Right lobe of liver (tissue), 6 donors: ENCODE data around the gene AP2M1. TPM values are rescaled to one million over a fixed set of nuclear protein-coding genes. Genes with fewer than 3 reads are reported as not detected.

ENCODE experiments used
- ATAC-seq, 4 donors: fragments of 200-7000 bp; cut with Tn5 transposase; one replicate each; pipeline ENCODE4 v1.9.1; 2020; ENCODE audit warnings: mild to moderate bottlenecking in 4 of 4, moderate library complexity in 4 of 4
- DNase-seq, 3 donors: peaks; one replicate each; pipeline ENCODE4 v3.0.0-alpha.2; 2020
- H3K27ac ChIP-seq, 3 donors: fragments of 200-600 bp; one replicate each; pipeline ENCODE4 v1.8.0; 2022
- H3K27me3 ChIP-seq, 2 donors: fragments of 200-600 bp; one replicate each; pipeline ENCODE4 v1.8.0; 2022
- H3K36me3 ChIP-seq, 4 donors: fragments of 200-600 bp; sonication (generic) in 1 of 4; one replicate each; pipeline versions ENCODE4 v1.5.1 to v1.8.0; 2017 to 2022; ENCODE audit warnings: control low read depth in 1 of 4
- H3K4me1 ChIP-seq, 4 donors: fragments of 200-600 bp; sonication (generic) in 1 of 4; one replicate each; pipeline versions ENCODE4 v1.5.1 to v1.8.0; 2017 to 2022; ENCODE audit warnings: control low read depth in 1 of 4
- H3K4me3 ChIP-seq, 3 donors: fragments of 200-600 bp; one replicate each; pipeline ENCODE4 v1.8.0; 2022
- H3K9me3 ChIP-seq, 4 donors: fragments of 200-600 bp; sonication (generic) in 1 of 4; one replicate each; pipeline versions ENCODE4 v1.5.1 to v1.8.0; 2017 to 2022; ENCODE audit warnings: control low read depth in 1 of 4
- POLR2A ChIP-seq: fragments of 450-650 bp; IDR thresholded peaks from one replicate; pipeline ENCODE4 v1.6.1; 2017; ENCODE audit warnings: antibody characterized with exemption, mild to moderate bottlenecking
- WGBS: methylation state at CpG from one replicate; pipeline ENCODE4 v1.1.6; 2018; ENCODE audit warnings: low coverage, low lambda C conversion rate; ENCODE audit not compliant: insufficient coverage; ENCODE audit errors: missing lambda C conversion rate; 5-methylcytosine and 5-hydroxymethylcytosine counted together
- intact Hi-C, 2 donors: fragments of 100-400 bp; cut with DNase I; formaldehyde crosslinking; loops; one replicate each; pipeline versions ENCODE4 v1.11.2 to v1.14.1; 2022
- total RNA-seq, 6 experiments: library from RNA; depleted of rRNA in 2 of 6; stranded (reverse); fragments of >200 nt in 2 of 6; fragmentation: NEBNext Ultra II Directional in 3 of 6; extraction: Animal tissue kit (Norgen Biotek cat#: 25700) in 3 of 6; gene quantifications; one replicate each; pipeline versions ENCODE4 v1.1.0 to v1.2.4, GENCODE V29; 2016 to 2023
- TF ChIP-seq, protein P1 (sequence below), 4 donors: fragments of 200-600 bp in 3 of 4; fragments of 450-650 bp in 1 of 4; IDR thresholded peaks; one replicate each; pipeline versions ENCODE4 v1.5.1 to v1.8.0; 2016 to 2022; ENCODE audit warnings: antibody characterized with exemption in 4 of 4, mild to moderate bottlenecking in 2 of 4
- donor health status: DM: no; HTN: yes; CAD: no.
- donor health status: DM: no; HTN: no; CAD: no.
- donor health status: DM: no; HTN: no; CAD: no.
- donor health status: DM: no; HTN: yes; CAD: no.
- donor health status: DM: no; HTN: yes; CAD: no.

AP2M1 gene
- total RNA-seq, 6 experiments from 2014 or later = 87.4 to 119 (median 105) TPM

DNA sequence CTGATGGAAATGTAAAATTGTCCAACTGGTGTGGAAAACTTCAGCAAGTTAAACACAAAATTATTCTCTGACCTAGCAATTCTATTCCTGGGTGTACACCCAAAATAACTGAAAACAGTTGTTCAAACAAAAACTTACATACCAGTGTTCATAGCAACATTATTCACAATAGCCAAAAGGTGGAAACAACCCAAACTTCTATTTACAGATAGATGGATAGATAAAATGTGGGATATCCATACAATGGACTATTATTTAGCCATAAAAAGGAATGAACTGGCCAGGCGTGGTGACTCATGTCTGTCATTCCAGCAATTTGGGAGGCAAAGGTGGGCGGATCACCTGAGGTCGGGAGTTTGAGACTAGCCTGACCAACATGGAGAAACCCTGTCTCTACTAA lies 47.9 kb downstream of the AP2M1 start:
- H3K27ac ChIP-seq = no peak overlapping the region
- H3K4me1 ChIP-seq = no peaks in the 10 kb centered on the region
- WGBS = 62% methylated on average over 3 of the region's 3 CpGs
- no peak overlapping the region for H3K4me3 ChIP-seq
- no peaks in the 10 kb centered on the region for H3K36me3 ChIP-seq
- DNase-seq (no peak), ATAC-seq (no peak)
- TF ChIP-seq POLR2A = no peak
- TF ChIP-seq, protein P1, sequence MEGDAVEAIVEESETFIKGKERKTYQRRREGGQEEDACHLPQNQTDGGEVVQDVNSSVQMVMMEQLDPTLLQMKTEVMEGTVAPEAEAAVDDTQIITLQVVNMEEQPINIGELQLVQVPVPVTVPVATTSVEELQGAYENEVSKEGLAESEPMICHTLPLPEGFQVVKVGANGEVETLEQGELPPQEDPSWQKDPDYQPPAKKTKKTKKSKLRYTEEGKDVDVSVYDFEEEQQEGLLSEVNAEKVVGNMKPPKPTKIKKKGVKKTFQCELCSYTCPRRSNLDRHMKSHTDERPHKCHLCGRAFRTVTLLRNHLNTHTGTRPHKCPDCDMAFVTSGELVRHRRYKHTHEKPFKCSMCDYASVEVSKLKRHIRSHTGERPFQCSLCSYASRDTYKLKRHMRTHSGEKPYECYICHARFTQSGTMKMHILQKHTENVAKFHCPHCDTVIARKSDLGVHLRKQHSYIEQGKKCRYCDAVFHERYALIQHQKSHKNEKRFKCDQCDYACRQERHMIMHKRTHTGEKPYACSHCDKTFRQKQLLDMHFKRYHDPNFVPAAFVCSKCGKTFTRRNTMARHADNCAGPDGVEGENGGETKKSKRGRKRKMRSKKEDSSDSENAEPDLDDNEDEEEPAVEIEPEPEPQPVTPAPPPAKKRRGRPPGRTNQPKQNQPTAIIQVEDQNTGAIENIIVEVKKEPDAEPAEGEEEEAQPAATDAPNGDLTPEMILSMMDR (IDR thresholded peaks at IDR 0.05) = no peak
- intact Hi-C loops = no loop called here
- H3K9me3 ChIP-seq = no peaks in the 10 kb centered on the region
- no peaks in the 10 kb centered on the region for H3K27me3 ChIP-seq

DNA sequence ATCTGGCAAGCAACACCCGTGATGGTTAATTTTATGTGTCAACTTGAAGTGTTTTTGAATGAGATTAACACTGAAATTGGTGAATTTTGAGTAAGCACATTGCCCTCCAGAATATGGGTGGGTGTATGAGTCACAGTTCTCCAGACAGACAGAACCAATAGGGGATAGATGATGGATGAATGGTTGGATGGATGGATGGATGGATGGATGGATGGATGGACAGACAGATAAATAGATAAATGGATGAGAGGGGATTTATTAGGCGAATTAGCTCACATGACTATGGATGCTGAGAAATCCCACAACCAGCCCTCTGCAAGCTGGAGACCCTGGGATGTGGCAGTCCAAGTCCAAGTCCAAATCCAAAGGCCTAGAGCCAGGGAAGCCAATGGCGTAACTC lies 49.3 kb downstream of the AP2M1 start:
- no peak for TF ChIP-seq POLR2A
- TF ChIP-seq, protein P1 (IDR thresholded peaks at IDR 0.05) = no peak
- Histone ChIP-seq H3K4me1 (no peaks in the 10 kb centered on the region), H3K27me3 (no peaks in the 10 kb centered on the region), H3K36me3 (no peaks in the 10 kb centered on the region), H3K4me3 (no peak overlapping the region), H3K9me3 (no peaks in the 10 kb centered on the region), H3K27ac (no peak overlapping the region)
- 75% methylated on average over 2 of the region's 3 CpGs for WGBS
- no peak for ATAC-seq
- DNase-seq = no peak
- intact Hi-C loops = no loop called here

DNA sequence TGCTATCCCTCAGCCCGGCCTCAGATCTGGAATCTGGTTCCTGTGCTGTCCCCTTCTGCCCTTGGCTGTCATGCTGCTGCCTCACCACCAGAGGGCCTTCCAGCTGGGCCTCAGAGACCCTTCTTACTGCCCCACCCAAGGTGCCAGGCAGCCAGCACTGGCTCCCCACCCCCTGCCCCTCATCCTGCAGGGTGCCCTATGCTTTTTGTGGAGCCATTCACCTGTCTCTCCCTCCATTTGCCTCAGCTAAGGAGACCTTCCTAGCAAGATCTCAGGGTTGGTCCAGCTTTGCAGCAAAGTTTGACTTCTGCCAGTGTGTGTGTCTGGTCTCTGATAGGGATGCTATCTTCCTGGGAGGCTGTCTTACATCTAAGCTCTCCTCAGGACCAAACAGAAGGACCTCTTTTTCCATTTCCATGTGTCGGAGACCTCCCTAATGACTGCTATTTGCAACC lies 52.9 kb downstream of the AP2M1 start:
- H3K27ac ChIP-seq = no peak overlapping the region
- DNase-seq = peak in 1 of 3 donors; percentile 55
- ATAC-seq = peak; percentile 73 to 77 (median 74)
- TF ChIP-seq, protein P1 (IDR thresholded peaks at IDR 0.05) = peak; percentile 65 to 85 (median 84)
- TF ChIP-seq POLR2A = no peak
- peaks cover 0 to 18% (median 3%) of the 10 kb centered on the region in 4 donors for H3K4me1 ChIP-seq
- 25% methylated on average over 1 of the region's 2 CpGs for WGBS
- H3K36me3 ChIP-seq = no peaks in the 10 kb centered on the region
- no peak overlapping the region for H3K4me3 ChIP-seq
- intact Hi-C loops = no loop called here
- no peaks in the 10 kb centered on the region for H3K9me3 ChIP-seq
- peaks cover 0 to 24% of the 10 kb centered on the region in 2 donors for H3K27me3 ChIP-seq

DNA sequence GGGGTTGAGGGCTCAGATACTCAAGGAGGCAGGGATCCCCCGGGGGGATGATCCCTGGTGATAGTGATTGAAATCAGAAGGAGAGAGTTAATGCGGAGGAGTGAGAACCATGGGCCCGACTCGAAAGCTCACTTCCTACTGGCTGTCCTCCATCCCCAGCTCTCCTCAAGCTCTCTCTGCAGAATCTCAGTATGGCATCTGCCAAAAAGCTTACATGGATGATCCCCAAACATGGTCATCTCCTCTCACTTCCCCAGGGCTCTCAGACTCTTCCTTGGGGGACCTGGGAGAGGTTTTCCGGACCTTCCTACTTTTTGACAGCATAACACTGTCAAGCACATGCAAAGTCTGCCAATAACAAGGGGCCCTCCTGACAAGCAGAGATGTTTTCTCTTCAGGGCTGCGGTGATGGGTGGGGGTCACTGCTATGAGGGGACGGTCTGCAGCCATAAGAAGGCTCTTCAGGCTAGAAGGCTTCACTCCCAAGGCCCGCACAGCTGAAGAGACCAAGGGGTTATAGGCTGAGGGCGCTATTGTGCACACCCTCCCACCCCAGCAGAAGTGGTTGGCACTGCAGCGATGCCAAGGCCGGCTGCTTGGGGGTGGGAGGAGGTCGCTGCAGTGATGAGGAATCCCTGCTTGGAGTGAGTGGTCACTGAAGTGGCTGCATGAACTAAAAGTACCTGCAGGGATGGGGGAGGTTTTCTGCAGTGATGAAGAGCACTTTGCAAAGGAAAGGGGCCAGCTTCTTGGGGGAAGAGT lies 53.9 kb downstream of the AP2M1 start:
- H3K27ac ChIP-seq = no peak overlapping the region
- TF ChIP-seq POLR2A = no peak
- TF ChIP-seq, protein P1 (IDR thresholded peaks at IDR 0.05) = no peak
- ATAC-seq = no peak
- H3K27me3 ChIP-seq = peaks cover 0 to 24% of the 10 kb centered on the region in 2 donors
- no peaks in the 10 kb centered on the region for H3K36me3 ChIP-seq
- DNase-seq = no peak
- peaks cover 0 to 18% (median 3%) of the 10 kb centered on the region in 4 donors for H3K4me1 ChIP-seq
- no peak overlapping the region for H3K4me3 ChIP-seq
- no peaks in the 10 kb centered on the region for H3K9me3 ChIP-seq
- WGBS = 63% methylated on average over 7 of the region's 12 CpGs
- intact Hi-C loops = no loop called here
